Omental fat pad (tissue), 4 donors: ENCODE measurements around the gene CEP70. TPM values are rescaled to one million over a fixed set of nuclear protein-coding genes. Genes with fewer than 3 reads are reported as not detected.

Experiments
- ATAC-seq: fragments of 150-250 bp; one replicate; pipeline ENCODE4 v1.9.1; 2016; ENCODE audit warnings: mild to moderate bottlenecking, moderate library complexity; ENCODE audit not compliant: low FRiP score
- DNase-seq: peaks from one replicate; pipeline ENCODE4 v3.0.0-alpha.2; 2019; ENCODE audit warnings: low spot score
- CTCF ChIP-seq, 3 donors: fragments of 450-650 bp; IDR thresholded peaks; one replicate each; pipeline ENCODE4 v1.5.1; 2016 to 2017; ENCODE audit warnings: antibody characterized with exemption in 3 of 3, mild to moderate bottlenecking in 3 of 3, moderate library complexity in 2 of 3
- total RNA-seq, 4 donors: library from RNA; depleted of rRNA; stranded (reverse); fragments of >200 nt; gene quantifications; one replicate each; pipeline ENCODE4 v1.1.0, GENCODE V29; 2016

The CEP70 gene
- total RNA-seq, 4 donors from 2014 or later = 10.6 to 15.4 (median 13.8) TPM

- no peak for ATAC-seq
- TF ChIP-seq CTCF (IDR thresholded peaks at IDR 0.05) = no peak
- DNase-seq = no peak
Observed at GRCh38 chr3:138460536-138461205, 133.4 kb downstream of the CEP70 start.

- ATAC-seq (no peak), DNase-seq (no peak)
- TF ChIP-seq CTCF (IDR thresholded peaks at IDR 0.05) = no peak
Observed at GRCh38 chr3:138459619-138460535, 134.2 kb downstream of the CEP70 start.

GRCh38 chr3:138458774-138459499 is 135.1 kb downstream of the CEP70 start:
- no peak for TF ChIP-seq CTCF (IDR thresholded peaks at IDR 0.05)
- ATAC-seq (no peak), DNase-seq (no peak)

- no peak for ATAC-seq
- TF ChIP-seq CTCF (IDR thresholded peaks at IDR 0.05) = no peak
- no peak for DNase-seq
Observed at GRCh38 chr3:138457863-138458735, 136.0 kb downstream of the CEP70 start.

GRCh38 chr3:138456961-138457862 is 136.8 kb downstream of the CEP70 start:
- DNase-seq (no peak), ATAC-seq (no peak)
- no peak for TF ChIP-seq CTCF (IDR thresholded peaks at IDR 0.05)
